Measurements from ENCODE around the gene TMEM248. TPM values are rescaled to one million over a fixed set of nuclear protein-coding genes. Genes with fewer than 3 reads are reported as not detected.

The TMEM248 gene
- total RNA-seq, 2 donors from 2014 or later: 77.9 to 79.8 TPM

DNA sequence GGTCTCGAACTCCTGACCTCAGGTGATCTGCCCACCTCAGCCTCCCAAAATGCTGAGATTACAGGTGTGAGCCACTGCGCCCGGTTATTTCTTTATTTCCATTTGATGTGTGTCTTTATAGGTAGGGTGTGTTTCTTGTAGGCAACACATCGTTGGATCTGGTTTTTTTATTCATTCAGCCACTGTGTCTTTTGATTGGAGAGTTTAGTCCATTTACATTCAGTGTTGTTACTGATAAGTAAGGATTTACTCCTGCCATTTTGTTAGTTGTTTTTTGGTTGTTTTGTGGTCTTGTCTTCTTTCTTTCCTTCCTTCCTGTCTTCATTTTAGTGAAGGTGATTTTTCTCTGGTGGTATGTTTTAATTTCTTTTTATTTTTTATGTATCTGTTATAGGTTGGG is 16.9 kb downstream of the TMEM248 start:
- Mint-ChIP-seq H3K27ac (no peak overlapping the region), H3K36me3 (ENCODE audit: low read depth) (peaks cover 42% of the 10 kb centered on the region), H3K9me3 (peaks cover 2% of the 10 kb centered on the region), H3K27me3 (ENCODE audit: insufficient read depth) (no peaks in the 10 kb centered on the region), H3K4me3 (no peak overlapping the region), H3K4me1 (peaks cover 1% of the 10 kb centered on the region)
- H3K9me3 ChIP-seq (ENCODE audit: control insufficient read depth, low read length): no peaks in the 10 kb centered on the region
- no peak overlapping the region for H3K9ac ChIP-seq (ENCODE audit: extremely low read depth, low read length, poor library complexity, severe bottlenecking)
- DNase-seq: no peak
- no peak overlapping the region for H3K4me3 ChIP-seq (ENCODE audit: low read length)
- H3K36me3 ChIP-seq (ENCODE audit: control insufficient read depth, insufficient read depth, low read length): peaks cover 28% of the 10 kb centered on the region
- no peak overlapping the region for H3K27ac ChIP-seq (ENCODE audit: low read depth, low read length)
- WGBS, 2 experiments (ENCODE audit: insufficient coverage in 1 of 2, insufficient read length in 1 of 2): 96 to 100% methylated on average over 2 to 4 of the region's 4 CpGs
- TF ChIP-seq, protein P1, sequence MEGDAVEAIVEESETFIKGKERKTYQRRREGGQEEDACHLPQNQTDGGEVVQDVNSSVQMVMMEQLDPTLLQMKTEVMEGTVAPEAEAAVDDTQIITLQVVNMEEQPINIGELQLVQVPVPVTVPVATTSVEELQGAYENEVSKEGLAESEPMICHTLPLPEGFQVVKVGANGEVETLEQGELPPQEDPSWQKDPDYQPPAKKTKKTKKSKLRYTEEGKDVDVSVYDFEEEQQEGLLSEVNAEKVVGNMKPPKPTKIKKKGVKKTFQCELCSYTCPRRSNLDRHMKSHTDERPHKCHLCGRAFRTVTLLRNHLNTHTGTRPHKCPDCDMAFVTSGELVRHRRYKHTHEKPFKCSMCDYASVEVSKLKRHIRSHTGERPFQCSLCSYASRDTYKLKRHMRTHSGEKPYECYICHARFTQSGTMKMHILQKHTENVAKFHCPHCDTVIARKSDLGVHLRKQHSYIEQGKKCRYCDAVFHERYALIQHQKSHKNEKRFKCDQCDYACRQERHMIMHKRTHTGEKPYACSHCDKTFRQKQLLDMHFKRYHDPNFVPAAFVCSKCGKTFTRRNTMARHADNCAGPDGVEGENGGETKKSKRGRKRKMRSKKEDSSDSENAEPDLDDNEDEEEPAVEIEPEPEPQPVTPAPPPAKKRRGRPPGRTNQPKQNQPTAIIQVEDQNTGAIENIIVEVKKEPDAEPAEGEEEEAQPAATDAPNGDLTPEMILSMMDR (conservative IDR thresholded peaks at IDR 0.05): no peak
- H3K27me3 ChIP-seq (ENCODE audit: control insufficient read depth, insufficient read depth, low read length, poor library complexity, severe bottlenecking): no peaks in the 10 kb centered on the region
- H3K4me1 ChIP-seq (ENCODE audit: control insufficient read depth, insufficient read depth, low read length): no peaks in the 10 kb centered on the region

DNA sequence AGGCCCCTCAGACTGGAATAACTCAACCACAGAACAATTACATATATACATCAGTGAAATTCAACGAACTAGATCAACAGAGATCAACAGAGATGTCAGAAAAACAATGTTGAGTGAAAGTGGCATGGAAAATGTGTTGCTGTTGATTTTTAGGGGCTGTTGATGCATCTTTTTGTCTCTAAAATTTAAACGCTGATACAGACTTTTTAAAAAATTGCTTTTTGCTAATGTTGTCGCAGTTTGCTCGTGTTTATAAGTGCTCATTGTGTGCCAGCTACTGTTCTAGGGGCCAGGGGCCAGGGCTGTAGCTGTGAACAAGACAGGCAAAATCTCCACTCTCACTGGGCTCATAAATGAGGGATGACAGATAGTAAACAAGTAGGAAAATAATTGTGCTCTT is 18.3 kb downstream of the TMEM248 start:
- Mint-ChIP-seq H3K36me3 (ENCODE audit: low read depth) (peaks cover 52% of the 10 kb centered on the region), H3K4me1 (no peaks in the 10 kb centered on the region), H3K9me3 (peaks cover 2% of the 10 kb centered on the region), H3K27ac (peak overlapping the region; percentile 28), H3K27me3 (ENCODE audit: insufficient read depth) (no peaks in the 10 kb centered on the region), H3K4me3 (no peak overlapping the region)
- H3K4me3 ChIP-seq (ENCODE audit: low read length): no peak overlapping the region
- no peaks in the 10 kb centered on the region for H3K4me1 ChIP-seq (ENCODE audit: control insufficient read depth, insufficient read depth, low read length)
- TF ChIP-seq, protein P1 (conservative IDR thresholded peaks at IDR 0.05): no peak
- no peak overlapping the region for H3K9ac ChIP-seq (ENCODE audit: extremely low read depth, low read length, poor library complexity, severe bottlenecking)
- 95 to 100% methylated on average over 3 to 4 of the region's 4 CpGs for WGBS, 2 experiments (ENCODE audit: insufficient coverage in 1 of 2, insufficient read length in 1 of 2)
- no peak for DNase-seq
- peaks cover 38% of the 10 kb centered on the region for H3K36me3 ChIP-seq (ENCODE audit: control insufficient read depth, insufficient read depth, low read length)
- no peak overlapping the region for H3K27ac ChIP-seq (ENCODE audit: low read depth, low read length)
- no peaks in the 10 kb centered on the region for H3K9me3 ChIP-seq (ENCODE audit: control insufficient read depth, low read length)
- no peaks in the 10 kb centered on the region for H3K27me3 ChIP-seq (ENCODE audit: control insufficient read depth, insufficient read depth, low read length, poor library complexity, severe bottlenecking)

DNA sequence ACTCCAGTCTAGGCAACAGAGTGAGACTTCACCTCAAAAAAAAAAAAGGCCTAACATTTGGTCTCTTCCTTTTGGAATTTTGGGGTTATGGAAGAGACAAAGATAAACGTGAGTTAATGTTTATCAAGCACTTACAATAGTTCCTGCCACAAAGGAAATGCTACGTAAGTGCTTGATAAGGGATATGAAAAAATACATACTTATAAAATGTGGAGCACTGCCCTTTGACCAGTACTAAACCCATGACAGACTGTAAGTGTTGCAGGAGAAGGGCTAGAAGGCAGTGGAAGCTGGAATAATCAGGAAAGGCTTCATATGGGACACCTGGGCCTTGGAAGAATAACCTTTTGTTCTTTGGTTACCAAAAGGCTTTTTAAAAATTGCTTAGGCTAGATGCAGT is 25.5 kb downstream of the TMEM248 start:
- TF ChIP-seq, protein P1 (conservative IDR thresholded peaks at IDR 0.05): no peak
- H3K4me1 Mint-ChIP-seq: no peaks in the 10 kb centered on the region
- no peaks in the 10 kb centered on the region for H3K9me3 ChIP-seq (ENCODE audit: control insufficient read depth, low read length)
- H3K4me3 ChIP-seq (ENCODE audit: low read length): no peak overlapping the region
- no peak overlapping the region for H3K4me3 Mint-ChIP-seq
- DNase-seq: no peak
- no peaks in the 10 kb centered on the region for H3K9me3 Mint-ChIP-seq
- 100% methylated on average over 2 of the region's 2 CpGs for WGBS, 2 experiments (ENCODE audit: insufficient coverage in 1 of 2, insufficient read length in 1 of 2)
- no peaks in the 10 kb centered on the region for H3K4me1 ChIP-seq (ENCODE audit: control insufficient read depth, insufficient read depth, low read length)
- no peaks in the 10 kb centered on the region for H3K27me3 Mint-ChIP-seq (ENCODE audit: insufficient read depth)
- H3K27ac ChIP-seq (ENCODE audit: low read depth, low read length): no peak overlapping the region
- peaks cover 74% of the 10 kb centered on the region for H3K36me3 ChIP-seq (ENCODE audit: control insufficient read depth, insufficient read depth, low read length)
- H3K27me3 ChIP-seq (ENCODE audit: control insufficient read depth, insufficient read depth, low read length, poor library complexity, severe bottlenecking): no peaks in the 10 kb centered on the region
- no peak overlapping the region for H3K27ac Mint-ChIP-seq
- H3K36me3 Mint-ChIP-seq (ENCODE audit: low read depth): peaks cover 66% of the 10 kb centered on the region
- H3K9ac ChIP-seq (ENCODE audit: extremely low read depth, low read length, poor library complexity, severe bottlenecking): no peak overlapping the region
